H1 (cell line): ENCODE results near the gene KRTAP1-3. TPM values are rescaled to one million over a fixed set of nuclear protein-coding genes. Genes with fewer than 3 reads are reported as not detected.

Source experiments
- BRCA1 ChIP-seq: IDR thresholded peaks from 2 replicates; pipeline ENCODE4 v1.6.1; 2012; ENCODE audit warnings: low read depth, low read length, improper control_type of control experiment
- CHD7 ChIP-seq: fragments of 300-600 bp; sonication (generic); IDR thresholded peaks from 2 replicates; pipeline ENCODE4 v1.7.1; 2012; ENCODE audit warnings: low read length, moderate library complexity, mild to moderate bottlenecking, inconsistent platforms; ENCODE audit not compliant: insufficient replicate concordance
- EZH2 ChIP-seq: fragments of 200-600 bp; sonication (generic); IDR thresholded peaks from 2 replicates; pipeline ENCODE4 v1.7.1; 2012; ENCODE audit warnings: low read depth, mild to moderate bottlenecking, moderate library complexity, low read length, inconsistent platforms; ENCODE audit not compliant: severe bottlenecking
- FOSL1 ChIP-seq: IDR thresholded peaks from 2 replicates; pipeline ENCODE4 v1.6.1; 2011; ENCODE audit warnings: mild to moderate bottlenecking, low read depth, low read length, moderate library complexity; ENCODE audit not compliant: insufficient read depth
- MAX ChIP-seq: IDR thresholded peaks from 2 replicates; pipeline ENCODE4 v1.6.1; 2012; ENCODE audit warnings: inconsistent platforms
- NRF1 ChIP-seq: IDR thresholded peaks from 2 replicates; pipeline ENCODE4 v1.6.1; 2011; ENCODE audit warnings: mild to moderate bottlenecking, low read depth, low read length, improper control_type of control experiment
- POLR2A ChIP-seq, 2 experiments: IDR thresholded peaks; 1 replicate in 1 of 2; 2 replicates in 1 of 2; pipeline ENCODE4 v1.6.1; 2011; ENCODE audit warnings: low read depth in 2 of 2, low read length in 2 of 2, mild to moderate bottlenecking in 2 of 2; ENCODE audit errors: control extremely low read depth in 1 of 2
- RBBP5 ChIP-seq: IDR thresholded peaks from 2 replicates; pipeline ENCODE4 v1.7.1; 2012; ENCODE audit warnings: low read depth, mild to moderate bottlenecking, inconsistent platforms, low read length, moderate library complexity, borderline replicate concordance
- SP2 ChIP-seq: IDR thresholded peaks from 2 replicates; pipeline ENCODE4 v1.6.1; 2012; ENCODE audit warnings: mild to moderate bottlenecking, low read length, inconsistent platforms
- SUZ12 ChIP-seq: fragments of 200-600 bp; sonication (generic); IDR thresholded peaks from 2 replicates; pipeline ENCODE4 v1.6.1; 2012; ENCODE audit warnings: mild to moderate bottlenecking, inconsistent platforms, low read length, moderate library complexity, mixed read lengths
- TAF7 ChIP-seq: optimal IDR thresholded peaks from 2 replicates; pipeline ENCODE3; 2011; ENCODE audit warnings: low read depth, mild to moderate bottlenecking, inconsistent platforms, low read length, moderate library complexity, borderline replicate concordance
- TBP ChIP-seq: IDR thresholded peaks from 2 replicates; pipeline ENCODE4 v1.6.1; 2011; ENCODE audit warnings: low read depth, low read length, improper control_type of control experiment
- polyA plus RNA-seq, 7 experiments: library from polyadenylated mRNA; depleted of rRNA in 3 of 7; stranded (reverse) in 5 of 7; unstranded in 2 of 7; fragments of >200 nt in 5 of 7; fragments of 200-250 nt in 2 of 7; gene quantifications; 1 replicate in 5 of 7; 2 replicates in 1 of 7; 4 replicates in 1 of 7; pipeline versions ENCODE4 v1.2.1 to v1.2.3, GENCODE V29; 2011 to 2013; ENCODE audit warnings: missing spikeins in 2 of 7, mixed read lengths in 2 of 7
- total RNA-seq: library from RNA; stranded (reverse); fragmentation: NEBNext Ultra II Directional; extraction: Animal tissue kit (Norgen Biotek cat#: 25700); gene quantifications from 2 replicates; pipeline ENCODE4 v1.2.1, GENCODE V29; 2021

The KRTAP1-3 gene
- total and polyA plus RNA-seq, 2 of the 8 experiments (the other 6 are each of a cell fraction or from before 2014, with no cell fraction given) = not detected

- TF ChIP-seq CHD7 = no peak
- no peak for TF ChIP-seq EZH2
- no peak for TF ChIP-seq NRF1
- TF ChIP-seq MAX = no peak
- no peak for TF ChIP-seq FOSL1
- no peak for TF ChIP-seq SP2
- TF ChIP-seq TAF7 = no peak
- TF ChIP-seq TBP = no peak
- no peak for TF ChIP-seq SUZ12
- no peak for TF ChIP-seq BRCA1
- no peak for TF ChIP-seq POLR2A (IDR thresholded peaks at IDR 0.05; ENCODE audit: control extremely low read depth in 1 of 2, low read depth in 2 of 2, low read length in 2 of 2)
- no peak for TF ChIP-seq RBBP5
Measured at GRCh38 chr17:41019415-41019814, 15.3 kb downstream of the KRTAP1-3 start (continued).
